Right lobe of liver (tissue), 6 donors: ENCODE measurements around the gene ZSCAN2. TPM values are rescaled to one million over a fixed set of nuclear protein-coding genes. Genes with fewer than 3 reads are reported as not detected.

Experiments used
- ATAC-seq, 4 donors: fragments of 200-7000 bp; cut with Tn5 transposase; one replicate each; pipeline ENCODE4 v1.9.1; 2020; ENCODE audit warnings: mild to moderate bottlenecking in 4 of 4, moderate library complexity in 4 of 4
- DNase-seq, 3 donors: peaks; one replicate each; pipeline ENCODE4 v3.0.0-alpha.2; 2020
- H3K27ac ChIP-seq, 3 donors: fragments of 200-600 bp; one replicate each; pipeline ENCODE4 v1.8.0; 2022
- H3K27me3 ChIP-seq, 2 donors: fragments of 200-600 bp; one replicate each; pipeline ENCODE4 v1.8.0; 2022
- H3K36me3 ChIP-seq, 4 donors: fragments of 200-600 bp; sonication (generic) in 1 of 4; one replicate each; pipeline versions ENCODE4 v1.5.1 to v1.8.0; 2017 to 2022; ENCODE audit warnings: control low read depth in 1 of 4
- H3K4me1 ChIP-seq, 4 donors: fragments of 200-600 bp; sonication (generic) in 1 of 4; one replicate each; pipeline versions ENCODE4 v1.5.1 to v1.8.0; 2017 to 2022; ENCODE audit warnings: control low read depth in 1 of 4
- H3K4me3 ChIP-seq, 3 donors: fragments of 200-600 bp; one replicate each; pipeline ENCODE4 v1.8.0; 2022
- H3K9me3 ChIP-seq, 4 donors: fragments of 200-600 bp; sonication (generic) in 1 of 4; one replicate each; pipeline versions ENCODE4 v1.5.1 to v1.8.0; 2017 to 2022; ENCODE audit warnings: control low read depth in 1 of 4
- POLR2A ChIP-seq: fragments of 450-650 bp; IDR thresholded peaks from one replicate; pipeline ENCODE4 v1.6.1; 2017; ENCODE audit warnings: antibody characterized with exemption, mild to moderate bottlenecking
- WGBS: methylation state at CpG from one replicate; pipeline ENCODE4 v1.1.6; 2018; ENCODE audit warnings: low coverage, low lambda C conversion rate; ENCODE audit not compliant: insufficient coverage; ENCODE audit errors: missing lambda C conversion rate; 5-methylcytosine and 5-hydroxymethylcytosine counted together
- intact Hi-C, 2 donors: fragments of 100-400 bp; cut with DNase I; formaldehyde crosslinking; loops; one replicate each; pipeline versions ENCODE4 v1.11.2 to v1.14.1; 2022
- total RNA-seq, 6 experiments: library from RNA; depleted of rRNA in 2 of 6; stranded (reverse); fragments of >200 nt in 2 of 6; fragmentation: NEBNext Ultra II Directional in 3 of 6; extraction: Animal tissue kit (Norgen Biotek cat#: 25700) in 3 of 6; gene quantifications; one replicate each; pipeline versions ENCODE4 v1.1.0 to v1.2.4, GENCODE V29; 2016 to 2023
- TF ChIP-seq, protein P1 (sequence below), 4 donors: fragments of 200-600 bp in 3 of 4; fragments of 450-650 bp in 1 of 4; IDR thresholded peaks; one replicate each; pipeline versions ENCODE4 v1.5.1 to v1.8.0; 2016 to 2022; ENCODE audit warnings: antibody characterized with exemption in 4 of 4, mild to moderate bottlenecking in 2 of 4
- donor health status: DM: no; HTN: yes; CAD: no.
- donor health status: DM: no; HTN: no; CAD: no.
- donor health status: DM: no; HTN: no; CAD: no.
- donor health status: DM: no; HTN: yes; CAD: no.
- donor health status: DM: no; HTN: yes; CAD: no.

The ZSCAN2 gene
- total RNA-seq, 6 experiments from 2014 or later, result 4.5 to 8.7 (median 6.8) TPM

DNA sequence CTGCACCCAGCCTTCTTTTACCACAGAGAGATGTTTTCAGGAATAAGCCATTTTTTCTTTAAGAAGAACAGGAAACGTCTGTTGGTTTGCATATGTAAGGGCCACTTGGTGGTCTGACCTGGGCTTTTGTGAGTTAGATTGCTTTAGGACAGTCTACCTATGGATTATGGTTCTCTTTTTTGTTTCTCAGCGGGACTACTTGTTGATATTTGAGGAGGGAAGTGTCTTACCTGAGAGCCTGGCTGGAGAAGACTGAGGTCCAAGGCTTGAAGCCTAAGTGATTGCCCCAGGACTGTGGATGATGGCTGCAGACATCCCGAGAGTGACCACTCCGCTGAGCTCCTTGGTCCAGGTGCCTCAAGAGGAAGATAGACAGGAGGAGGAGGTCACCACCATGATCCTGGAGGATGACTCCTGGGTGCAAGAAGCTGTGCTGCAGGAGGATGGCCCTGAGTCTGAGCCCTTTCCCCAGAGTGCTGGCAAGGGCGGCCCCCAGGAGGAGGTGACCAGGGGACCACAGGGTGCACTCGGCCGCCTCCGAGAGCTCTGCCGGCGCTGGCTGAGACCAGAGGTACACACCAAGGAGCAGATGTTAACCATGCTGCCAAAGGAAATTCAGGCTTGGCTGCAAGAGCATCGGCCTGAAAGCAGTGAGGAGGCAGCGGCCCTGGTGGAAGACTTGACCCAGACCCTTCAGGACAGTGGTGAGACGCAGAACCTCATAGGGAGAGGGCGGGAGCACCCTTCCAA lies 3.0 kb downstream of the ZSCAN2 start:
- peaks cover 0 to 47% (median 14%) of the 10 kb centered on the region in 4 donors for H3K4me1 ChIP-seq
- no peak for TF ChIP-seq POLR2A
- TF ChIP-seq, protein P1, sequence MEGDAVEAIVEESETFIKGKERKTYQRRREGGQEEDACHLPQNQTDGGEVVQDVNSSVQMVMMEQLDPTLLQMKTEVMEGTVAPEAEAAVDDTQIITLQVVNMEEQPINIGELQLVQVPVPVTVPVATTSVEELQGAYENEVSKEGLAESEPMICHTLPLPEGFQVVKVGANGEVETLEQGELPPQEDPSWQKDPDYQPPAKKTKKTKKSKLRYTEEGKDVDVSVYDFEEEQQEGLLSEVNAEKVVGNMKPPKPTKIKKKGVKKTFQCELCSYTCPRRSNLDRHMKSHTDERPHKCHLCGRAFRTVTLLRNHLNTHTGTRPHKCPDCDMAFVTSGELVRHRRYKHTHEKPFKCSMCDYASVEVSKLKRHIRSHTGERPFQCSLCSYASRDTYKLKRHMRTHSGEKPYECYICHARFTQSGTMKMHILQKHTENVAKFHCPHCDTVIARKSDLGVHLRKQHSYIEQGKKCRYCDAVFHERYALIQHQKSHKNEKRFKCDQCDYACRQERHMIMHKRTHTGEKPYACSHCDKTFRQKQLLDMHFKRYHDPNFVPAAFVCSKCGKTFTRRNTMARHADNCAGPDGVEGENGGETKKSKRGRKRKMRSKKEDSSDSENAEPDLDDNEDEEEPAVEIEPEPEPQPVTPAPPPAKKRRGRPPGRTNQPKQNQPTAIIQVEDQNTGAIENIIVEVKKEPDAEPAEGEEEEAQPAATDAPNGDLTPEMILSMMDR (IDR thresholded peaks at IDR 0.05), result no peak
- WGBS, result 91% methylated on average over 5 of the region's 14 CpGs
- ATAC-seq (no peak), DNase-seq (no peak)
- H3K27me3 ChIP-seq, result no peaks in the 10 kb centered on the region
- H3K9me3 ChIP-seq, result no peaks in the 10 kb centered on the region
- intact Hi-C loops, result loop anchor here in 1 of 2 donors (5.0 kb wide), 1 partner anchor 273 kb away; no protein-coding TSS in a partner anchor
- H3K36me3 ChIP-seq, result peaks cover 0 to 3% (median 0%) of the 10 kb centered on the region in 4 donors
- no peak overlapping the region for H3K4me3 ChIP-seq
- H3K27ac ChIP-seq, result no peak overlapping the region

DNA sequence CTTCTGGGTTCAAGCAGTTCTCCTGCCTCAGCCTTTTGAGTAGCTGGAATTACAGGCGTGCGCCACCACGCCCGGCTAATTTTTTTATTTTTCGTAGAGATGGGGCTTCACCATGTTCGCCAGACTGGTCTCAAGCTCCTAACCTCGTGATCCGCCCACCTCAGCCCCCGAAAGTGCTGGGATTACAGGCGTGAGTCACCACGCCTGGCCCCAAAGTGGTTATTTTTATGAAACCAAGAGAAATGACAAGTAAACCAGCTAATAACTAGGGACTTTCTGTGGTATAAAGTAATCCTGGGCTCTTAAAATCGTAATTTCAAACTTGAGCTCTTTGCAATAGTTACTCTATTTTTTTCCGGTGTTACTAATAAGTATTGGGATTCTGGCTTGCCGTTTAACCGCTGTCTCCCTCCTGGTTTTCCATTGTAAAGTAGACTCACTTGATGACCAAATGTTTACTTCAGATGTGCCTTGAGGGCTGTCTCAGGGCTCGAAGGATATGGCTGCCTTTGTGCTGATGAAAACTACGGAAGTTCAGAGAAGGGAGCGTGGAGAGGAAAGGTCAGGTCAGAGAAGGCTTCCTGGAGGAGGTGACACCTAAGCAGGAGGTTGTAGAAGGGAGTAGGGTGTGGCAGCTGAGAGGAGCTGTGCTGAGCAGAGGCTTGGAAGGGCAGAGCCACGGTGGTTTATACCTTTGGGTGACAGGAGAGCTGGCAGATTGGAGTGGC lies 4.2 kb downstream of the ZSCAN2 start:
- peaks cover 0 to 59% (median 14%) of the 10 kb centered on the region in 4 donors for H3K4me1 ChIP-seq
- H3K9me3 ChIP-seq, result no peaks in the 10 kb centered on the region
- no peaks in the 10 kb centered on the region for H3K27me3 ChIP-seq
- H3K36me3 ChIP-seq, result peaks cover 0 to 3% (median 0%) of the 10 kb centered on the region in 4 donors
- no peak for DNase-seq
- TF ChIP-seq, protein P1 (IDR thresholded peaks at IDR 0.05), result no peak
- no peak for TF ChIP-seq POLR2A
- ATAC-seq, result no peak
- intact Hi-C loops, result loop anchor here in 1 of 2 donors (5.0 kb wide), 1 partner anchor 272 kb away; no protein-coding TSS in a partner anchor
- H3K27ac ChIP-seq, result peak overlapping the region in 1 of 3 donors; percentile 87
- no peak overlapping the region for H3K4me3 ChIP-seq
- 77% methylated on average over 19 of the region's 19 CpGs for WGBS

DNA sequence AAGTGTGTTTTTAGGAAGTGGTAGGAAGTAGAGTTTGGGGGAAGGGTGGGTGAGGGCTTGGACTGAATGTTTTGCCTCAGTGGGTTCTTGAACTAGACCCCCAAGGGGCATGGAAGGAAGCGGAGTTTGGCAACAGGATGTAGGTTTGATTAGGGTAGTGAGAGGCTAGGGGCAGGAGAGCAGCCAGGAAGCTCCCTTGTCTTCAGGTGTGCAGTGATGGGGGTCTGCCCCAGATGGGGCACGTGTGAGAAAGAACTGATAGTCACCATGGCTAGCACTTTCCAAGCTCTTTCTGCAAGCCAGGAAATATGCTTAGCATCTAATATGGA lies 4.7 kb downstream of the ZSCAN2 start:
- intact Hi-C loops, result no loop called here
- TF ChIP-seq, protein P1 (IDR thresholded peaks at IDR 0.05), result no peak
- no peak for TF ChIP-seq POLR2A
- H3K9me3 ChIP-seq, result no peaks in the 10 kb centered on the region
- WGBS, result 83% methylated on average over 2 of the region's 2 CpGs
- DNase-seq, result no peak
- H3K27ac ChIP-seq, result peak overlapping the region in 2 of 3 donors; percentile 87 to 88
- peaks cover 0 to 3% (median 0%) of the 10 kb centered on the region in 4 donors for H3K36me3 ChIP-seq
- peaks cover 0 to 60% (median 14%) of the 10 kb centered on the region in 4 donors for H3K4me1 ChIP-seq
- no peak overlapping the region for H3K4me3 ChIP-seq
- ATAC-seq, result no peak
- no peaks in the 10 kb centered on the region for H3K27me3 ChIP-seq

DNA sequence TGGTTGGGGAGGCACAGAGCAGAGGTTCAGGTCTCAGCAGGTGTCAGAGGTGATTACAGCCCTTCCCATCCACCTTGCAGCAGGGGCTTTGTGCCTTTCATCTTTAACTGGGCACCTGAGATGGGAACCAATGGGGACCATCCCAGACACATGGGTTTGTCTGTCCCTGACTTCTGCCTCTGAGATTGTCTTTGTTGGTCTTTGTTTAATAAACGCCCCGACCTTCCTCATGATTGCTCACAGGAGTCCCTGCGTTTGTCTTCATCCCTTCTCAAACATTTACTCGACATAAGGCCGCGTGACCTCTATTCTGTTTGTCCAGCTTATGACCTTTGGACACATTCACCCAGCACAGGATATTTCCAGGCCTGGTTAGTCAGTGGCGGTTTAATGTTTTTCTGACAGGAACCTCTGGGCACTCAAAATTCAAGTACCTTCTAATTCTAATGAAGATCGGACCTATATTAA lies 5.9 kb downstream of the ZSCAN2 start:
- ATAC-seq (peak; percentile 89 to 92 (median 90)), DNase-seq (peak in 2 of 3 donors; percentile 24 to 81)
- Histone ChIP-seq H3K36me3 (peaks cover 0 to 3% (median 0%) of the 10 kb centered on the region in 4 donors), H3K4me1 (peaks cover 0 to 58% (median 14%) of the 10 kb centered on the region in 4 donors), H3K9me3 (no peaks in the 10 kb centered on the region), H3K27me3 (no peaks in the 10 kb centered on the region), H3K4me3 (no peak overlapping the region), H3K27ac (peak overlapping the region; percentile 78 to 88 (median 87))
- TF ChIP-seq, protein P1 (IDR thresholded peaks at IDR 0.05), result no peak
- TF ChIP-seq POLR2A, result peak; percentile 43
- intact Hi-C loops, result no loop called here
- WGBS, result 44% methylated on average over 8 of the region's 8 CpGs
